Stimulated activated CD8-positive, alpha-beta memory T cell treated with anti-CD3 and anti-CD28 coated beads, Interleukin-2, amount 100 ng/mL, for 1 hour (primary cell): ENCODE measurements around the gene PKD2.
"Not testable (repeated sequence)": the region's sequence is repeated elsewhere in the genome, so short reads cannot be mapped to it uniquely, and the experiment has no call there.

Experiments used
- DNase-seq, 2 donors: peaks; one replicate each; pipeline ENCODE4 v3.0.0-alpha.2; 2020; ENCODE audit warnings: low read depth in 2 of 2

The PKD2 gene

DNA sequence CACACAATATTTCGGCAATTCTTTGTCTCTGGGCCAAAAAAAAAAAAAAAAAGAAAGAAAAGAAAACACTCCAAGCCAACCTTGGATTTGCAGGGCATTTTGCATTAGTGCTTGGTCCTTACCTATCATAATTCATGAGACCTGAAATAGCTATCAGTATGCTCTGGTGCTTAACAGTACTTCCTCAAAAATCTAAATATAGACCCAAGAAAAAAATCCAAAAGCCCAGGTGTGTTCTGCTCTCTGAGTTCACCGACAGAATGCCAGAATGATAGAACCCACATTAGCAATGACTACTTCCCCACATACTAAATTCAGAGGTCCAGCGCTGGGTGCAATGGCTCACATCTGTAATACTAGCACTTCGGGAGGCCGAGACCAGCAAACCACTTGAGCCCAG lies 108.2 kb downstream of the PKD2 start:
- no peak for DNase-seq

GRCh38 chr4:88119943-88120342 lies 112.5 kb downstream of the PKD2 start:
- no peak for DNase-seq

DNA sequence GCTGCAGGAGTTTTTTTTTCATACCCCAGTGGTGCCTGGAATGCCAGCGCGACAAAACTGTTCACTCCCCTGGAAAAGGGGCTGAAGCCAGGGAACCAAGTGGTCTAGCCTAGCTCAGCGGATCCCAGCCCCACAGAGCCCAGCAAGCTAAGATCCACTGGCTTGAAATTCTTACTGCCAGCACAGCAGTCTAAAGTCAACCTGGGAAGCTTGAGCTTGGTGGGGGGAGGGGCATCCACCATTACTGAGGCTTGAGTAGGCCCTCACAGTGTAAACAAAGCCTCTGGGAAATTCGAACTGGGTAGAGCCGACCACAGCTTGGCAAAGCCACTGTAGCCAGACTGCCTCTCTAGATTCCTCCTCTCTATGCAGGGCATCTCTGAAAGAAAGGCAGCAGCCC lies 114.8 kb downstream of the PKD2 start:
- not testable (repeated sequence) for DNase-seq
